Sigmoid colon (tissue), 4 donors: Measurements from ENCODE around the gene MRO.

Experiments
- CTCF ChIP-seq, 4 experiments: fragments of 450-650 bp in 3 of 4; fragments of 200-600 bp in 1 of 4; IDR thresholded peaks; one replicate each; pipeline ENCODE4 v1.5.1; 2016 to 2019; ENCODE audit warnings: antibody characterized with exemption in 4 of 4, mild to moderate bottlenecking in 3 of 4, moderate library complexity in 2 of 4
- EP300 ChIP-seq, 4 donors: sonication (generic); formaldehyde crosslinking; IDR thresholded peaks; one replicate each; pipeline ENCODE4 v1.6.1; 2017; ENCODE audit warnings: antibody characterized with exemption in 4 of 4
- POLR2A ChIP-seq, 2 donors: fragments of 450-650 bp; IDR thresholded peaks; one replicate each; pipeline ENCODE4 v1.6.1; 2016; ENCODE audit warnings: antibody characterized with exemption in 2 of 2, mild to moderate bottlenecking in 2 of 2, moderate library complexity in 2 of 2

GRCh38 chr18:50830544-50830943 is 10.7 kb upstream of the MRO start:
- TF ChIP-seq CTCF (IDR thresholded peaks at IDR 0.05) (no peak), EP300 (IDR thresholded peaks at IDR 0.05) (no peak), POLR2A (IDR thresholded peaks at IDR 0.05) (no peak)
